Measurements from ENCODE around the gene CFAP141.

DNA sequence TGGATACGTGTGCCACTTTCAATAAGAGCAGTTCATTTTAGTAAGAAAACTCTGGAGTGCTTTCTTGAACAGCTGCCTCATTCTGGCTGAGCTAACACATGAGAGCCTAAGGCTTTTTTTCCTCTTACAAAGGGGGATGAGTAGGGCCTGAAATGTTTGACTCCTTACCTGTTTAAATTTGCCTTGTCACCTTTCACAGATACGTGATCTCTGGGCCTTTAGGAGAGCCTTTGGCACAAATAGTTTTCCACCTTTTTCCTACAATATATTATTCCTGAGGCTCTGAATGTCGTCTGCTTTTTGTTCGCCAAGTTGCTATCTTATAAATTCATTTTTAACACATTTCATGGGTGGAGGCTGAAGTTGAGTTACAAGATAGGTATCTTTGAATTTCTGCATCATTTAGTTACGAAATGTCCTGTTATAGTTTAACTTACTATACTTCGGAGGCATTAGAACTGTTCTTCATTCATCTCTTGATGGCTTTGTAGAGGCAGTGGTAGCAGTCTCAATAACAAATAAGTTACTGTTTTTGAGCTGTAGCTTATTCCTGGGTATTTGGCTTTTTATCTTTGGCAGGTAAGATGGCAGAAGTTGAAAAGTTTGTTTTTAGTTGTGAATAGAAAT lies 31.9 kb upstream of the CFAP141 start:
- TF ChIP-seq, protein P1, sequence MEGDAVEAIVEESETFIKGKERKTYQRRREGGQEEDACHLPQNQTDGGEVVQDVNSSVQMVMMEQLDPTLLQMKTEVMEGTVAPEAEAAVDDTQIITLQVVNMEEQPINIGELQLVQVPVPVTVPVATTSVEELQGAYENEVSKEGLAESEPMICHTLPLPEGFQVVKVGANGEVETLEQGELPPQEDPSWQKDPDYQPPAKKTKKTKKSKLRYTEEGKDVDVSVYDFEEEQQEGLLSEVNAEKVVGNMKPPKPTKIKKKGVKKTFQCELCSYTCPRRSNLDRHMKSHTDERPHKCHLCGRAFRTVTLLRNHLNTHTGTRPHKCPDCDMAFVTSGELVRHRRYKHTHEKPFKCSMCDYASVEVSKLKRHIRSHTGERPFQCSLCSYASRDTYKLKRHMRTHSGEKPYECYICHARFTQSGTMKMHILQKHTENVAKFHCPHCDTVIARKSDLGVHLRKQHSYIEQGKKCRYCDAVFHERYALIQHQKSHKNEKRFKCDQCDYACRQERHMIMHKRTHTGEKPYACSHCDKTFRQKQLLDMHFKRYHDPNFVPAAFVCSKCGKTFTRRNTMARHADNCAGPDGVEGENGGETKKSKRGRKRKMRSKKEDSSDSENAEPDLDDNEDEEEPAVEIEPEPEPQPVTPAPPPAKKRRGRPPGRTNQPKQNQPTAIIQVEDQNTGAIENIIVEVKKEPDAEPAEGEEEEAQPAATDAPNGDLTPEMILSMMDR (conservative IDR thresholded peaks at IDR 0.05; ENCODE audit: low read length), result no peak
- no peak for TF ChIP-seq EZH2phosphoT487 (IDR thresholded peaks at IDR 0.05; ENCODE audit: borderline replicate concordance)

Measured in Loucy (cell line).